ENCODE results near the gene PBXIP1.

Gene PBXIP1

DNA sequence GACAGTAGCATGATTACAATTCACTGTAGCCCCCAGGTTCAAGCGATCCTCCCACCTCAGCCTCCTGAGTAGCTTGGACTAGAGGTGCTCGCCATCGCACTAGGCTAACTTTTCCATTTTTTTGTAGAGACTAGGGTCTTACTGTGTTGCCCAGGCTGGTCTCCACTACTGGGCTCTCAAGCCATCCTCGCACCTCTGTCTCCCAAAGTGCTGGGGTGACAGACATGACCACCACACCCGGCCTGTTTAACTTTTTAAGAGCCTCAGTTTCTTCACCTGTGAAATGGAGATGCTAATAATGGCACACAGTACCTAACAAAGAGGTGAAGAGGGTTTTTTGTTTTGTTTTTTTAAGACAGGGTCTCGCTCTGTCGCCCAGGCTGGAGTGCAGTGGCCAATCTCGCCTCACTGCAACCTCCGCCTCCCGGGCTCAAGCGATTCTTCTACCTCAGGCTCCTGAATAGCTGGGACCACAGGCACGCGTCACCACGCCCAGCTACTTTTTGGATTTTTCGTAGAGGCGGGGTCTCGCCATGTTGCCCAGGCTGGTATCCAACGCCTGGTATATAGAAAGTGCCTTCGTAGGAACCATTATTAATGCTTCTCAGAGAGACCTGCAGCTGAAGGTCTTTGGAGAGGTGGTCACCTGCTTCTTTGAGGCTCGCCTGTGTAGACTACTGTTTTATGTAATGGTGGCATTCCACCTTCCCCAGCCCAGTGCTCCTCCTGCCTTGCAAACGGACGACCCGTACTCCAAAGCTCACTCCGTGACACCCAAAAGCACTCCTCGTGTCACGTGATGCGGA, 19.9 kb downstream of the PBXIP1 start:
- Histone ChIP-seq H3K4me1 (ENCODE audit: control insufficient read depth in 1 of 2, insufficient read depth in 1 of 2, low read depth in 1 of 2, low read length in 1 of 2) (peaks cover 14 to 16% of the 10 kb centered on the region in 2 experiments), H3K36me3 (no peaks in the 10 kb centered on the region), H3K27ac (peak overlapping the region; percentile 99), H3K27me3 (no peaks in the 10 kb centered on the region), H3K9me3 (no peaks in the 10 kb centered on the region), H3K4me3 (ENCODE audit: low read depth in 1 of 2, low read length in 1 of 2) (peak overlapping the region; percentile 77 to 96)
- TF ChIP-seq, protein P1, sequence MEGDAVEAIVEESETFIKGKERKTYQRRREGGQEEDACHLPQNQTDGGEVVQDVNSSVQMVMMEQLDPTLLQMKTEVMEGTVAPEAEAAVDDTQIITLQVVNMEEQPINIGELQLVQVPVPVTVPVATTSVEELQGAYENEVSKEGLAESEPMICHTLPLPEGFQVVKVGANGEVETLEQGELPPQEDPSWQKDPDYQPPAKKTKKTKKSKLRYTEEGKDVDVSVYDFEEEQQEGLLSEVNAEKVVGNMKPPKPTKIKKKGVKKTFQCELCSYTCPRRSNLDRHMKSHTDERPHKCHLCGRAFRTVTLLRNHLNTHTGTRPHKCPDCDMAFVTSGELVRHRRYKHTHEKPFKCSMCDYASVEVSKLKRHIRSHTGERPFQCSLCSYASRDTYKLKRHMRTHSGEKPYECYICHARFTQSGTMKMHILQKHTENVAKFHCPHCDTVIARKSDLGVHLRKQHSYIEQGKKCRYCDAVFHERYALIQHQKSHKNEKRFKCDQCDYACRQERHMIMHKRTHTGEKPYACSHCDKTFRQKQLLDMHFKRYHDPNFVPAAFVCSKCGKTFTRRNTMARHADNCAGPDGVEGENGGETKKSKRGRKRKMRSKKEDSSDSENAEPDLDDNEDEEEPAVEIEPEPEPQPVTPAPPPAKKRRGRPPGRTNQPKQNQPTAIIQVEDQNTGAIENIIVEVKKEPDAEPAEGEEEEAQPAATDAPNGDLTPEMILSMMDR (IDR thresholded peaks at IDR 0.05): no peak

DNA sequence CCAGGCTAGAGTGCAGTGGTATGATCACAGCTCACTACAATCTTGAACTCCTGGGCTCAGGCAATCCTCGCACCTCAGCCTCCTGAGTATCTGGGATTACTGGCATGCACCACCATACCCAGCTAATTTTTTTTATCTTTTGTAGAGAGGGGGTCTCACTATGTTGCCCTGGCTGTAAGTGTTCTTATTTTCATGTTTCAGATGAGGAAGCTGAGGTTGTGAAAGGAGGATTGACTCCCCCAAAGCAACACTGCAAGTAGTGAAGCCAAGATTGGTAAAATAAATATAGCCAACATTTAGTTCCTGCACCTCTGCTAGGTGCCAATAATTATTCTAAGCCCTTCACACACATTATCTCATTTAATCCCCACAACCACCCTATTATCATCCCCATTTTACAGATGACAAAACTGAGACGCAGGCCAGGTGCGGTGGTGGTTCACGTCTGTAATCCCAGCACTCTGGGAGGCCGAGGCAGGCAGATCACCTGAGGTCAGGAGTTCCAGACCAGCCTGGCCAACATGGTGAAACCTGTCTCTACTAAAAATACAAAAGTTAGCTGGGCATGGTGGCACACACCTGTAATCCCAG, 21.4 kb downstream of the PBXIP1 start:
- no peak overlapping the region for H3K4me3 ChIP-seq (ENCODE audit: low read depth in 1 of 2, low read length in 1 of 2)
- H3K9me3 ChIP-seq: no peaks in the 10 kb centered on the region
- H3K27me3 ChIP-seq: no peaks in the 10 kb centered on the region
- TF ChIP-seq, protein P1 (IDR thresholded peaks at IDR 0.05): no peak
- no peak overlapping the region for H3K27ac ChIP-seq
- peaks cover 14 to 16% of the 10 kb centered on the region in 2 experiments for H3K4me1 ChIP-seq (ENCODE audit: control insufficient read depth in 1 of 2, insufficient read depth in 1 of 2, low read depth in 1 of 2, low read length in 1 of 2)
- H3K36me3 ChIP-seq: no peaks in the 10 kb centered on the region

DNA sequence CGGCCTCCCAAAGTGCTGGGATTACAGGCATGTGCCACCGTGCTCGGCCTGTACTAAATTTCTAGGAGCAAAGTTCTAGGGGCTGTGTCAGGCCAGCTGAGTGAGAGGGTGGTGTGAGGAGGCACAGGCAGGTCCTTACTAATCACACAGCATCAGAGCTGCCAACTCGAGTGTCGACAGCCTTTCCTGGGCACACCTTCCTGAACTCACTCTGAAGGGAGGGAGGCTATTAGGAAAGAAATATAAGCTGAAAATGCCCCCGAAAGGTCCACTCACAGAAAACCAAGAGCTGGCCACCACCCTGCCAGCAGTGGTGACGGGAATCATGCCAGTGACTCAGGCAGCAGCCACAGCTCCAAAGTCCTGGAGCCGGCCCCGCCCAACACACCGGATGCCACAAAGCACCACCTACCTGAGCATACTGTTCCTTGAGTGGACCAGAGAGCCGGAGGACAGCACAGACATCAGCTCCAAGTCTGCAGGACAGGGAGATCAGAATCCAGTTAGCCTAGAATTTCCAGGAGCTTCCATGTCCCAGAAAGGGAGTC, 23.9 kb downstream of the PBXIP1 start:
- Histone ChIP-seq H3K9me3 (no peaks in the 10 kb centered on the region), H3K4me3 (ENCODE audit: low read depth in 1 of 2, low read length in 1 of 2) (no peak overlapping the region)

DNA sequence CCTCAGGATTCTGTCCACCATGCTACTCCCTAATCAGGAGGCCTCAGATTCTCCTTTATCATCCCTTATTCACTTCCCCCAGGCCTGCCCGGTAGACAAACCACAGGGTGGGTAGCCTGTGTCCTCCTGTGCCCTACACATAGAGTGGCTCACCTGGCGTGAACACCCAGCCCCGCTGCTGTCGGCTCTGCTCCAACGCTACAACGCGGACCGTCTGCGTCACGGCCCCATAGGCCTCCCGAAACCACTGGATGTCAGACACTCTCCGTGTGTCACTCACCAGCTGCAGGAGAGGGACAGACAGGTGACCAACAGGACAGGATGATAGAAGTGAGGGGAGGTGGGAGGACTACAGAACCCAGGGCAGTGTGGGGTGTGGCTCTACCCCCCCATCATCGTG, 29.7 kb downstream of the PBXIP1 start:
- H3K36me3 ChIP-seq: no peaks in the 10 kb centered on the region
- TF ChIP-seq, protein P1 (IDR thresholded peaks at IDR 0.05): no peak

More for the DNA sequence above, 23.9 kb downstream of the PBXIP1 start:
- Histone ChIP-seq H3K4me1 (ENCODE audit: control insufficient read depth in 1 of 2, insufficient read depth in 1 of 2, low read depth in 1 of 2, low read length in 1 of 2) (peaks cover 7 to 10% of the 10 kb centered on the region in 2 experiments), H3K27me3 (no peaks in the 10 kb centered on the region), H3K36me3 (no peaks in the 10 kb centered on the region), H3K27ac (no peak overlapping the region)
- TF ChIP-seq, protein P1 (IDR thresholded peaks at IDR 0.05): no peak

DNA sequence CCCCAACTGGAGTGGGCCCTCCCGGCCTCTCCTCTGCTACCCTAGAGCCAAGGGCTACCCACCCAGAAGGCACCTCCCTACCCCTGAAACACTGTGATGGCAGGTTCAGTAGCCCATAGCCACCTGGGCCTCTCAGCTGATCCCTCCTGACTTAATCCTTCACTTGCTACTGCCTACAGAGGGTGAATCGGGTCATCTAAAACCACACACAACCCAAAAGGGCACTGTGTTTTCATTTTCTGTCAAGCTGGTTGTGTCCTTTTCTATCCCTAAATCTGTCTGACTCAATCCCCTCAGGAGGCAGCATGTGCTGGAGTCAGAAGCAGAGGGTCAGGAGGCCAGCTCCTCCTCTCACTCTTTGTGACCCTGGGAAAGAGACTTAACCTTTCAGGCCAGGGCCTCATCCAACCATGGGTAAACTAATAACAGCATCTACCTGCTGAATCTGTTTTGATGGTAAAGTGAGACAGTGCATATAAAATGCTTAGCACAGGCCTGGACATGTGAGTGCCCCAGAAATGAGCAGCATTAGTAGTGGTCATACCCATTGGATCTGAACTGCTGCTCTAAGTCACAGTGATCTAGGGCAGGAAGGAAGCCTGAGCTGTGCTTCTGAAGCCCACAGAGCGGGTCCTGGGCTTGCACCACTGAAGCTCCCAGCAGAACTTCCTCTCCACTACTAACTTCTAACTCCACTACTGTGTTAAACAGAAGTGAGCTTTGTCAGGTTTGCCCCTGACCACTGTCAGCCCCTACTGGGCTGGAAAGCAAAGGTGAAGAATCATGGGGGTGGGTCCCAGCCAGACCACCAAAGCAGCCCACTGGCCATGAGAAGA, 30.3 kb downstream of the PBXIP1 start:
- TF ChIP-seq, protein P1 (IDR thresholded peaks at IDR 0.05): no peak
- no peak overlapping the region for H3K4me3 ChIP-seq (ENCODE audit: low read depth in 1 of 2, low read length in 1 of 2)
- H3K36me3 ChIP-seq: no peaks in the 10 kb centered on the region

More for the DNA sequence above, 29.7 kb downstream of the PBXIP1 start:
- no peaks in the 10 kb centered on the region for H3K27me3 ChIP-seq
- H3K4me3 ChIP-seq (ENCODE audit: low read depth in 1 of 2, low read length in 1 of 2): no peak overlapping the region
- H3K27ac ChIP-seq: peak overlapping the region; percentile 59
- H3K9me3 ChIP-seq: no peaks in the 10 kb centered on the region
- H3K4me1 ChIP-seq (ENCODE audit: control insufficient read depth in 1 of 2, insufficient read depth in 1 of 2, low read depth in 1 of 2, low read length in 1 of 2): peaks cover 15 to 21% of the 10 kb centered on the region in 2 experiments

More for the DNA sequence above, 30.3 kb downstream of the PBXIP1 start:
- Histone ChIP-seq H3K9me3 (no peaks in the 10 kb centered on the region), H3K27ac (peak overlapping the region; percentile 59), H3K4me1 (ENCODE audit: control insufficient read depth in 1 of 2, insufficient read depth in 1 of 2, low read depth in 1 of 2, low read length in 1 of 2) (peaks cover 15 to 21% of the 10 kb centered on the region in 2 experiments), H3K27me3 (no peaks in the 10 kb centered on the region)
